ENCODE results near the gene PITHD1. TPM values are rescaled to one million over a fixed set of nuclear protein-coding genes. Genes with fewer than 3 reads are reported as not detected.

Gene PITHD1
- total RNA-seq, 1 donor from 2014 or later: 37.3 TPM

- Histone ChIP-seq H4K20me1 (ENCODE audit: insufficient read depth, low read length) (peaks cover 86% of the 10 kb centered on the region), H3K9ac (ENCODE audit: low read length) (peak overlapping the region; percentile 19), H3K4me3 (ENCODE audit: insufficient read depth, low read depth, low read length) (no peak overlapping the region), H3K27ac (ENCODE audit: low read depth, low read length) (no peak overlapping the region), H3K27me3 (ENCODE audit: insufficient read depth, low read length) (no peaks in the 10 kb centered on the region), H3K4me2 (ENCODE audit: low read length) (no peak overlapping the region), H3K4me1 (ENCODE audit: insufficient read depth, low read length) (peaks cover under 1% of the 10 kb centered on the region), H2AFZ (ENCODE audit: low read depth, low read length) (no peak overlapping the region), H3K9me3 (ENCODE audit: insufficient read depth, low read depth, low read length) (no peaks in the 10 kb centered on the region), H3K36me3 (ENCODE audit: insufficient read depth, low read length) (peaks cover 60% of the 10 kb centered on the region), H3K79me2 (ENCODE audit: insufficient read depth, low read length) (peaks cover 54% of the 10 kb centered on the region)
- Mint-ChIP-seq H3K27ac (ENCODE audit: unreplicated experiment) (peak overlapping the region; percentile 3), H3K36me3 (ENCODE audit: low read depth, unreplicated experiment) (peaks cover 16% of the 10 kb centered on the region), H3K4me3 (ENCODE audit: unreplicated experiment) (peak overlapping the region; percentile 11), H3K9me3 (ENCODE audit: unreplicated experiment) (no peaks in the 10 kb centered on the region), H3K27me3 (ENCODE audit: low read depth, unreplicated experiment) (no peaks in the 10 kb centered on the region), H3K4me1 (ENCODE audit: low read depth, unreplicated experiment) (peaks cover 26% of the 10 kb centered on the region)
- peak; percentile 18 for DNase-seq (ENCODE audit: low read depth)
- no peak for FAIRE-seq
- TF ChIP-seq EZH2 (IDR thresholded peaks at IDR 0.05; ENCODE audit: insufficient read depth, low read length) (no peak), CTCF (IDR thresholded peaks at IDR 0.05; ENCODE audit: insufficient read depth, low read depth, low read length) (peak; percentile 53)
Measured at GRCh38 chr1:23751050-23751814, 27.0 kb upstream of the PITHD1 start.

- peaks cover 20% of the 10 kb centered on the region for H3K36me3 Mint-ChIP-seq (ENCODE audit: low read depth, unreplicated experiment)
- Histone ChIP-seq H4K20me1 (ENCODE audit: insufficient read depth, low read length) (peaks cover 88% of the 10 kb centered on the region), H3K4me3 (ENCODE audit: insufficient read depth, low read depth, low read length) (no peak overlapping the region), H2AFZ (ENCODE audit: low read depth, low read length) (no peak overlapping the region), H3K9ac (ENCODE audit: low read length) (no peak overlapping the region), H3K9me3 (ENCODE audit: insufficient read depth, low read depth, low read length) (no peaks in the 10 kb centered on the region), H3K4me1 (ENCODE audit: insufficient read depth, low read length) (peaks cover 6% of the 10 kb centered on the region), H3K36me3 (ENCODE audit: insufficient read depth, low read length) (peaks cover 66% of the 10 kb centered on the region), H3K27ac (ENCODE audit: low read depth, low read length) (no peak overlapping the region), H3K27me3 (ENCODE audit: insufficient read depth, low read length) (no peaks in the 10 kb centered on the region), H3K79me2 (ENCODE audit: insufficient read depth, low read length) (peaks cover 48% of the 10 kb centered on the region), H3K4me2 (ENCODE audit: low read length) (no peak overlapping the region)
- no peaks in the 10 kb centered on the region for H3K9me3 Mint-ChIP-seq (ENCODE audit: unreplicated experiment)
- peak overlapping the region; percentile 11 for H3K4me3 Mint-ChIP-seq (ENCODE audit: unreplicated experiment)
- TF ChIP-seq CTCF (IDR thresholded peaks at IDR 0.05; ENCODE audit: insufficient read depth, low read depth, low read length) (no peak), EZH2 (IDR thresholded peaks at IDR 0.05; ENCODE audit: insufficient read depth, low read length) (no peak)
- H3K4me1 Mint-ChIP-seq (ENCODE audit: low read depth, unreplicated experiment): peaks cover 28% of the 10 kb centered on the region
- H3K27ac Mint-ChIP-seq (ENCODE audit: unreplicated experiment): no peak overlapping the region
- no peaks in the 10 kb centered on the region for H3K27me3 Mint-ChIP-seq (ENCODE audit: low read depth, unreplicated experiment)
- no peak for FAIRE-seq
- DNase-seq (ENCODE audit: low read depth): no peak
Measured at GRCh38 chr1:23751815-23752200, 26.4 kb upstream of the PITHD1 start.

- Histone ChIP-seq H3K4me1 (ENCODE audit: insufficient read depth, low read length) (peaks cover 7% of the 10 kb centered on the region), H4K20me1 (ENCODE audit: insufficient read depth, low read length) (peaks cover 83% of the 10 kb centered on the region), H3K27me3 (ENCODE audit: insufficient read depth, low read length) (no peaks in the 10 kb centered on the region), H3K79me2 (ENCODE audit: insufficient read depth, low read length) (peaks cover 37% of the 10 kb centered on the region), H3K9ac (ENCODE audit: low read length) (no peak overlapping the region), H2AFZ (ENCODE audit: low read depth, low read length) (no peak overlapping the region), H3K4me3 (ENCODE audit: insufficient read depth, low read depth, low read length) (no peak overlapping the region), H3K4me2 (ENCODE audit: low read length) (no peak overlapping the region), H3K36me3 (ENCODE audit: insufficient read depth, low read length) (peaks cover 73% of the 10 kb centered on the region), H3K9me3 (ENCODE audit: insufficient read depth, low read depth, low read length) (no peaks in the 10 kb centered on the region), H3K27ac (ENCODE audit: low read depth, low read length) (no peak overlapping the region)
- TF ChIP-seq CTCF (IDR thresholded peaks at IDR 0.05; ENCODE audit: insufficient read depth, low read depth, low read length) (no peak), EZH2 (IDR thresholded peaks at IDR 0.05; ENCODE audit: insufficient read depth, low read length) (no peak)
- Mint-ChIP-seq H3K36me3 (ENCODE audit: low read depth, unreplicated experiment) (peaks cover 20% of the 10 kb centered on the region), H3K27me3 (ENCODE audit: low read depth, unreplicated experiment) (no peaks in the 10 kb centered on the region), H3K27ac (ENCODE audit: unreplicated experiment) (no peak overlapping the region), H3K4me1 (ENCODE audit: low read depth, unreplicated experiment) (peaks cover 20% of the 10 kb centered on the region), H3K9me3 (ENCODE audit: unreplicated experiment) (no peaks in the 10 kb centered on the region), H3K4me3 (ENCODE audit: unreplicated experiment) (no peak overlapping the region)
- DNase-seq (ENCODE audit: low read depth) (no peak), FAIRE-seq (no peak)
Measured at GRCh38 chr1:23752909-23753308, 25.3 kb upstream of the PITHD1 start.
